PC-3 (cell line): Measurements from ENCODE around the gene G6PC3. TPM values are rescaled to one million over a fixed set of nuclear protein-coding genes. Genes with fewer than 3 reads are reported as not detected.

Experiments used
- ATAC-seq: fragments of 200-7000 bp; cut with Tn5 transposase; 2 replicates; pipeline ENCODE4 v1.9.1; 2020; ENCODE audit warnings: mild to moderate bottlenecking, moderate library complexity
- BruUV-seq: library from RNA; stranded (reverse); fragments of 400-500 nt; replicated peaks from 2 replicates; lab custom pipeline; 2021; lab: Mats Ljungman, UMichigan
- CTCF ChIA-PET: fragments of 300-600 bp; sonication (Branson Sonifier 250); formaldehyde crosslinking; loops from one replicate; lab custom pipeline; 2022; ENCODE audit warnings: antibody characterized with exemption; lab: Charles Lee
- POLR2A ChIA-PET: fragments of 300-600 bp; sonication (Branson Sonifier 250); formaldehyde crosslinking; loops from one replicate; lab custom pipeline; 2022; ENCODE audit warnings: antibody characterized with exemption; ENCODE audit not compliant: unreplicated experiment; lab: Charles Lee
- DNase-seq: peaks from one replicate; pipeline ENCODE4 v3.0.0-alpha.2; 2015
- H2AFZ ChIP-seq: fragments of 300-600 bp; sonication (generic); 2 replicates; pipeline ENCODE4 v1.6.0; 2016; ENCODE audit warnings: antibody characterized with exemption, low read length
- H3F3A ChIP-seq: fragments of 300-600 bp; sonication (generic); one replicate; pipeline ENCODE4 v1.6.0; 2017; ENCODE audit warnings: antibody characterized with exemption, low read length, control low read depth, mild to moderate bottlenecking; ENCODE audit not compliant: unreplicated experiment
- H3K27ac ChIP-seq: fragments of 300-600 bp; sonication (generic); 2 replicates; pipeline ENCODE4 v1.5.1; 2016; ENCODE audit warnings: mild to moderate bottlenecking, low read length
- H3K27me3 ChIP-seq: fragments of 300-600 bp; sonication (generic); 2 replicates; pipeline ENCODE4 v1.6.1; 2016; ENCODE audit warnings: low read length, mixed read lengths
- H3K36me3 ChIP-seq: fragments of 300-600 bp; sonication (generic); 2 replicates; pipeline ENCODE4 v1.6.1; 2016; ENCODE audit warnings: low read depth, mixed run types, low read length, mixed read lengths
- H3K4me1 ChIP-seq: fragments of 300-600 bp; sonication (generic); 2 replicates; pipeline ENCODE4 v1.5.1; 2016; ENCODE audit warnings: low read length; ENCODE audit not compliant: insufficient read depth
- H3K4me2 ChIP-seq: fragments of 300-600 bp; sonication (generic); 2 replicates; pipeline ENCODE4 v1.6.0; 2016; ENCODE audit warnings: low read length
- H3K4me3 ChIP-seq: fragments of 300-600 bp; sonication (generic); 2 replicates; pipeline ENCODE4 v1.5.1; 2016; ENCODE audit warnings: mild to moderate bottlenecking, low read length, mixed read lengths
- H3K79me2 ChIP-seq: fragments of 300-600 bp; sonication (generic); 2 replicates; pipeline ENCODE4 v1.6.1; 2017; ENCODE audit warnings: low read length, mixed read lengths
- H3K9ac ChIP-seq: fragments of 300-600 bp; sonication (generic); 2 replicates; pipeline ENCODE4 v1.6.0; 2016; ENCODE audit warnings: mild to moderate bottlenecking, low read length
- H3K9me2 ChIP-seq: fragments of 300-600 bp; sonication (generic); replicated peaks from 2 replicates; pipeline ENCODE4 v1.6.1; 2016; ENCODE audit warnings: mixed run types, low read length, mixed read lengths
- H3K9me3 ChIP-seq: fragments of 300-600 bp; sonication (generic); 2 replicates; pipeline ENCODE4 v1.6.1; 2016; ENCODE audit warnings: low read length, mixed read lengths
- H4K20me1 ChIP-seq: fragments of 300-600 bp; sonication (generic); 2 replicates; pipeline ENCODE4 v1.6.1; 2016; ENCODE audit warnings: low read length, mixed read lengths
- EZH2 ChIP-seq: fragments of 300-600 bp; sonication (generic); IDR thresholded peaks from one replicate; pipeline ENCODE4 v1.6.1; 2017; ENCODE audit warnings: antibody characterized with exemption, mild to moderate bottlenecking, low read length; ENCODE audit not compliant: unreplicated experiment
- EZH2phosphoT487 ChIP-seq: fragments of 300-600 bp; sonication (generic); IDR thresholded peaks from 2 replicates; pipeline ENCODE4 v1.6.1; 2018; ENCODE audit warnings: mild to moderate bottlenecking, antibody characterized with exemption, low read length, borderline replicate concordance
- intact Hi-C: fragments of 100-400 bp; cut with micrococcal nuclease; formaldehyde crosslinking; loops from 2 replicates; pipeline ENCODE4 v1.9.0; 2023
- total RNA-seq: library from RNA; depleted of rRNA; stranded (reverse); fragments of >200 nt; gene quantifications from 2 replicates; pipeline ENCODE4 v1.2.3, GENCODE V29; 2014
- TF ChIP-seq, protein P1 (sequence below): fragments of 300-600 bp; sonication (generic); conservative IDR thresholded peaks from 2 replicates; pipeline ENCODE4 v1.5.1; 2017; ENCODE audit warnings: antibody characterized with exemption, low read depth, mild to moderate bottlenecking, low read length

Gene G6PC3
- total RNA-seq, 1 experiment from 2014 or later: 69.5 TPM

DNA sequence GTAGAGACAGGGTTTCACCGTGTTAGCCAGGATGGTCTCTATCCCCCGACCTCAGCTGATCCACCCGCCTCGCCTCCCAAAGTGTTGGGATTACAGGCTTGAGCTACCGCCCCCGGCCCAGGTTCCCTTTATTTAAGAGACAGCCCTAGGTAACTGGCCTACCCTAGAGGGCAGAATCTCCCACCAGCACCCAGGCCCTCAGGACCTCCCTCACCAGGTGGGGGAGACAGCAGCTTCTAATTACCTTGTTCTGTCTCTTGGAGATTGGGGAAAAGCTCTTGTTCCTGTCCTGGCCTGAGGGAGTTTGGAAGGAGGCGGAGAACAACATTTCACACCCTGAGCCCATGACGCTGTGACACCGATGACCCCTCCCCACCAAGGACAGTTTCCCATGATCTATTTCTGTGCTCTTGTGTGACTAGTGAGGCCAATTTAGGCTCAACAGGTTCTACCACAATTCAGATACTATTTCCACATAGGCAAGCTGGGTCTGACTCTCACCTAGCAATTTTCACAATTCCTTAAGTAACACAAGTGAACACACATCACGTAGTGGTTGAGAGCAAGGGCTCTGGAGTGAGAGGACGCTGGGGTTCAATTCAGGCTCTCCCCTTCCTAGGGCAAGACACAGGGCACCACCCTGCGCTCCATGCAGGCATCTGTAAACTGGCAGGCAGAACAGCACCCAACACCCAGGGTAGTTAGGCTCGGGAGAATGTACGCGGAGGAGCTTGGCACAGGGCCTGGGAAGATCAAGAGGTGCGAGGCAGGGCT is 32.5 kb downstream of the G6PC3 start:
- Histone ChIP-seq H3K36me3 (no peaks in the 10 kb centered on the region), H2AFZ (no peak overlapping the region), H4K20me1 (no peaks in the 10 kb centered on the region), H3K4me3 (no peak overlapping the region), H3K79me2 (no peaks in the 10 kb centered on the region), H3K9ac (no peak overlapping the region), H3K4me1 (no peaks in the 10 kb centered on the region), H3K27ac (no peak overlapping the region), H3K27me3 (no peaks in the 10 kb centered on the region), H3K9me3 (no peaks in the 10 kb centered on the region), H3K9me2 (no peaks in the 10 kb centered on the region), H3K4me2 (no peak overlapping the region), H3F3A (no peaks in the 10 kb centered on the region)
- ChIA-PET POLR2A (no interaction called here), CTCF (no interaction called here)
- intact Hi-C loops: no loop called here
- no peak for DNase-seq
- ATAC-seq: no peak
- TF ChIP-seq EZH2phosphoT487: no peak
- TF ChIP-seq EZH2: no peak
- TF ChIP-seq, protein P1, sequence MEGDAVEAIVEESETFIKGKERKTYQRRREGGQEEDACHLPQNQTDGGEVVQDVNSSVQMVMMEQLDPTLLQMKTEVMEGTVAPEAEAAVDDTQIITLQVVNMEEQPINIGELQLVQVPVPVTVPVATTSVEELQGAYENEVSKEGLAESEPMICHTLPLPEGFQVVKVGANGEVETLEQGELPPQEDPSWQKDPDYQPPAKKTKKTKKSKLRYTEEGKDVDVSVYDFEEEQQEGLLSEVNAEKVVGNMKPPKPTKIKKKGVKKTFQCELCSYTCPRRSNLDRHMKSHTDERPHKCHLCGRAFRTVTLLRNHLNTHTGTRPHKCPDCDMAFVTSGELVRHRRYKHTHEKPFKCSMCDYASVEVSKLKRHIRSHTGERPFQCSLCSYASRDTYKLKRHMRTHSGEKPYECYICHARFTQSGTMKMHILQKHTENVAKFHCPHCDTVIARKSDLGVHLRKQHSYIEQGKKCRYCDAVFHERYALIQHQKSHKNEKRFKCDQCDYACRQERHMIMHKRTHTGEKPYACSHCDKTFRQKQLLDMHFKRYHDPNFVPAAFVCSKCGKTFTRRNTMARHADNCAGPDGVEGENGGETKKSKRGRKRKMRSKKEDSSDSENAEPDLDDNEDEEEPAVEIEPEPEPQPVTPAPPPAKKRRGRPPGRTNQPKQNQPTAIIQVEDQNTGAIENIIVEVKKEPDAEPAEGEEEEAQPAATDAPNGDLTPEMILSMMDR: no peak
- no TSS peak for BruUV-seq

DNA sequence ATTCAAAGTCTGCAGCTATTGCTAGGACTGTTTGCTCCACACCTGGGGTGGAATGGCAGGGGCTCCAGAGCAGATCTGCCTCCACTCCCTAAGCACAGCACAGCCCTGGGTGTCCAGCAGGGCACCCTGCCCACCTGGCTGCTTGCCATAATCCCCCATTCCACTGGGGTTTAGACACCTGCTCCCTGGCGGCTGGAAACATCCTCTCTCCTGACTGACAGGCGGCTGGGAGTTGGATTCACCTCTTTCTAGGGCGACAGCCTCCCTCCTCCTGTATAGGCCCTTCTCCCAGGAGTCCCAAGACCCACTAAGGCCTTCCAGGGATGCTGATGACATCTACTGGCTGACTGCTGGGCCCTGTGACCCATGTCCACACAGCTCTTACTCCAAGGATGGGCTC is 34.9 kb downstream of the G6PC3 start:
- Histone ChIP-seq H3K9me2 (no peaks in the 10 kb centered on the region), H3K9me3 (no peaks in the 10 kb centered on the region), H4K20me1 (no peaks in the 10 kb centered on the region), H3K4me1 (peaks cover 7% of the 10 kb centered on the region), H3K9ac (no peak overlapping the region), H3K4me2 (no peak overlapping the region), H3K27me3 (no peaks in the 10 kb centered on the region), H3K79me2 (no peaks in the 10 kb centered on the region), H3K27ac (no peak overlapping the region), H2AFZ (no peak overlapping the region), H3K4me3 (no peak overlapping the region), H3K36me3 (no peaks in the 10 kb centered on the region), H3F3A (no peaks in the 10 kb centered on the region)
- intact Hi-C loops: no loop called here
- TF ChIP-seq EZH2: no peak
- TF ChIP-seq EZH2phosphoT487: no peak
- TF ChIP-seq, protein P1: no peak
- ChIA-PET CTCF (no interaction called here), POLR2A (no interaction called here)
- ATAC-seq (no peak), DNase-seq (no peak)
- no TSS peak for BruUV-seq

DNA sequence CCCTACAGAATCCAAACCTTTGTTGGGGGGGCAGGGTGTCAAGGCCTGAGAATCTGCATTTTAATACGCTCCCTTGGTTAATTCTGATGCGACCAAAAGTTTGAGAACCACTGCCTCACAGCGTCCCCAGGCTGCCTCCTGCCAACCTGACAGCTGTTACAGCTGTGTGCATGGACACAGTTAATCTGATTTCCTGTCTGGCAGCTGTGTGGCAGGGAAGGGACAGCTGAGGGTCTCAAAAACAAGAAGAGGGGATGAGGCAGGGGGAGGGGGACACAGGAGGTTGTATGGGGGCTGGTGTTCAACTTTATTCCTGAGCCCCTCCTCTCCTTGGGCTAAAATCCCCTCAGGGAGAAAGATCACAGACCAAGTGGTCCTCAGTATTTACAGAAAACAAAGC is 35.4 kb downstream of the G6PC3 start:
- H3K79me2 ChIP-seq: no peaks in the 10 kb centered on the region
- no peak for ATAC-seq

More for the DNA sequence above, 35.4 kb downstream of the G6PC3 start:
- H3K27me3 ChIP-seq: no peaks in the 10 kb centered on the region
- no peaks in the 10 kb centered on the region for H3F3A ChIP-seq
- no TSS peak for BruUV-seq
- no peak overlapping the region for H3K9ac ChIP-seq
- no peak for DNase-seq
- H3K4me3 ChIP-seq: no peak overlapping the region
- H4K20me1 ChIP-seq: no peaks in the 10 kb centered on the region
- no peak overlapping the region for H3K4me2 ChIP-seq
- intact Hi-C loops: no loop called here
- no peaks in the 10 kb centered on the region for H3K9me2 ChIP-seq
- no peak overlapping the region for H3K27ac ChIP-seq
- H3K9me3 ChIP-seq: no peaks in the 10 kb centered on the region
- H3K4me1 ChIP-seq: peaks cover 11% of the 10 kb centered on the region
- H2AFZ ChIP-seq: no peak overlapping the region
- TF ChIP-seq, protein P1: no peak
- TF ChIP-seq EZH2 (no peak), EZH2phosphoT487 (no peak)
- CTCF ChIA-PET: no interaction called here
- H3K36me3 ChIP-seq: no peaks in the 10 kb centered on the region
- POLR2A ChIA-PET: no interaction called here
